GM12801 (cell line): Measurements from ENCODE around the gene CPLX1.

ENCODE experiments used
- CTCF ChIP-seq: IDR thresholded peaks from one replicate; pipeline ENCODE4 v1.5.1; 2011; ENCODE audit warnings: control low read depth; ENCODE audit not compliant: insufficient read length; ENCODE audit errors: extremely low read depth

CPLX1 gene

DNA sequence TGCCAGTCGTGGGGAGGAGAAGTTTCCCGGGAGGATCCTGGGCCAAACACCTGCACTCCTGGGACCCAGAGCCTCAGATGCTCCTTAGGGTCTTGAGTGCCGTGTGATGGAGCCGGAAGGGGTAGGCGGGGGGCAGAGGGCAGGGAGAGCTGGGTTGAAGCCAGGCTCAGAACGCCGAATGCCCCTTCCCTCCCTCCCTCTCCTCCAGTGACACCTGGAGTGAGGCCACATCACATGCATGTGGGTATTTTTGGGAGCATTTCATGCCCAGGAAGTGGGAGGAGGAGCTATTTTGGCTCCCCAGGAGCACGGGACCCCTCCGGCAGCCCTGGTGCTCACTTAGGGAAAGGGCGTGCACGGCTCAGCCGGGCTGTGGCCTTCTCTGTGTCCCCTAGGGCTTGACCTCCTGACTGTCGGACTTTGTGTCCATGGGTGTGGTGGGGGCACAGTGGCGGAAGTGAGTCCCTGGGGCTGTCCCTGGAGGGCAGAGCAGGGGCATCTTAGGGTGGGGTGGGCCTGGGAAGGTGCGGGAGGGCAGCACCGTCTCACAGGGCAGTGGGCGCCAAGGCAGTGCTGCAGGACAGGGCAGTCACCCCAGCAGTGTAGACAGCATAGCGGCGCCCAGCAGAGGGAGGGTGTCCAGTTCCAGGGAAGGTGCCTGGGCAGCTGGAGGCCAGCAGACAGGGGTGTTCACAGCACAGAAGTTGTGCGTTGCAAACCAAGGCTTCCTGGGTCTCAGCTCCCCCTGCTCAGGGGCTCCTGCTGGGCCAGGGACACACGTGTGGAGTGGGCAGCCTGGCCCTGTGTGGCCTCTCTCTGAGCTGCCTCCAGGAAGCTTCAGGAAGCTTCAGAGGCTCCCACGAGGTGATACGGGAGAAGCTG, 4.9 kb upstream of the CPLX1 start:
- no peak for TF ChIP-seq CTCF

- no peak for TF ChIP-seq CTCF
Observed at GRCh38 chr4:829761-830600, 4.1 kb upstream of the CPLX1 start.

GRCh38 chr4:829291-829690, 3.4 kb upstream of the CPLX1 start:
- TF ChIP-seq CTCF = no peak

DNA sequence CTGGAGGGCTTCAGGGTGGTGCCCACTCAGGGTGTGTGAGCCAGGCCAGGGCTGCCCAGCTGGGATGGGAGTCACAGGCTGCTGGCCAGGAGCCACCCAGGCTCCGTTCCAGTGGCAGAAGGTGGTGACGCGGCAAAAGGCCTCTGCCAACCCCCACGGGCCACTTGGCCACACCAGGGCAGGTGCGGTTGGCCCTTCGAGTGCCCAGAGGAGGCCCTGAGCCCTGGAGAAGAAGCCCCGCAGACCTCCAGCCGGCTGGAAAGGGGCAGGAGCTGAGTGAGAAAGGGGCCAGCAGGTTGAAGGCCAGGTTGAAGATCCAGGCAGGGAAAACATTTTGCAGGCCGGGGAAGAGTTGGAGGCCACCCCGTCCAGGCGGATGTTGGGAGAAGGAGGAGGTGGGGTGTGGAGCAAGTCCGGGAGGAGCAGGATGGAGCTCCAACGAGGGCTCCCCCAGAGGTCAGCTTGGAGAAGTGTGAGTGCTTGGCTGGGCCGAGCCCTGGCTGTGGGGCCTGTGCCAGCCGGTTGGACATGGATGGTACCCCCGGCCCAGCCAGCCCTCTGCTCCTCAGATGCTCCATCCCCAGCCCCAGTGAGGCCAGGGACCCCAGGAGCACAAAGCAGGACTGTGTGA, 2.8 kb upstream of the CPLX1 start:
- no peak for TF ChIP-seq CTCF

- no peak for TF ChIP-seq CTCF
Observed at GRCh38 chr4:827209-828081, 1.5 kb upstream of the CPLX1 start.

DNA sequence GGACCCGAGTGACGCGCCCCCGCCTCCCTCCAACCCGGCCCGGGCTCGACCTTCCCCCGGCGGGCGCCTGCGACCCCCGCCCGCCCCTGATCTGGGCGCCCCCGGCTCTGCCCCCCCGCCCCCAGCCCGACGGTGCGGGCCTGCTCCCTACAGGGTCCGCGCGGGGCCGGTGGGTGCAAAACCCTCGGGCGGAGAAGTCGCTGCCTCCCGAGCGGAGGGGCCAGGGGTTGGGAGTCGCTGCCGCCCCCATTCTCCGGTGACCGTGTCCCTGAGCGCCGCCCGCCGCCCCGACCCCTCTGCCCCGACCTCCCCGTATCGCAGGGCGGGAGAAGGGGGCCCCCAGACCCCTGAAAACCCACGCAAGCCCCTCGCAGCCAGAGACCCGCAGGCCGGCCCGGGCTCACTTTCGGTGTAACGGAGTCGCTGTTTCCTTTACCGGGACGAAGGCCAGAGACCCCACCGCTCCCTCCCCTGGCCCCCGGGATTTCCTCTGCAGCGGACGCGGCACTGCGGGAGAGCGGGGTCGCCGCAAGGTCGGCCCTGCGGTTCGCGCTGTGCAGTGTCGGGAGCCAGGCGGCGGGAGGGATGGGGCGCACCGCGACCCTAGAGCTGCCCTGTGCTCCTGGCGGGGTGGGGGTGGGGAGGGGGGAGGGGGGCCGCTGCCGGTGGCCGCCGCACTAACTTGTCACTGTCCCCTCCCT, 729 bp upstream of the CPLX1 start:
- no peak for TF ChIP-seq CTCF
